Keratinocyte (primary cell): Measurements from ENCODE around the gene AOPEP. TPM values are rescaled to one million over a fixed set of nuclear protein-coding genes. Genes with fewer than 3 reads are reported as not detected.

Experiments used
- DNase-seq: peaks from one replicate; pipeline ENCODE4 v3.0.0-alpha.2; 2011; ENCODE audit warnings: low read depth, missing footprints, low spot score
- FAIRE-seq: peaks from 2 replicates; lab custom pipeline; 2011; peaks lifted over from hg19 to GRCh38; lab: Jason Lieb, UNC
- H2AFZ ChIP-seq: 2 replicates; pipeline ENCODE4 v1.6.0; 2012; ENCODE audit warnings: low read length, control low read depth, inconsistent platforms; ENCODE audit not compliant: control insufficient read depth
- H3K27ac ChIP-seq: 2 replicates; pipeline ENCODE4 v1.5.1; 2011; ENCODE audit warnings: low read length; ENCODE audit not compliant: control insufficient read depth, insufficient read depth
- H3K27me3 ChIP-seq: 3 replicates; pipeline ENCODE4 v1.6.0; 2011; ENCODE audit warnings: low read length; ENCODE audit not compliant: control insufficient read depth, insufficient read depth; ENCODE audit errors: extremely low read depth
- H3K36me3 ChIP-seq, 2 experiments: 2 replicates in 1 of 2; 3 replicates in 1 of 2; pipeline ENCODE4 v1.5.1; 2011; ENCODE audit warnings: low read length in 2 of 2, mild to moderate bottlenecking in 1 of 2; ENCODE audit not compliant: control insufficient read depth in 2 of 2, insufficient read depth in 2 of 2; ENCODE audit errors: extremely low read depth in 1 of 2
- H3K4me1 ChIP-seq: 3 replicates; pipeline ENCODE4 v1.5.1; 2011; ENCODE audit warnings: low read length; ENCODE audit not compliant: control insufficient read depth, insufficient read depth; ENCODE audit errors: extremely low read depth
- H3K4me2 ChIP-seq: 3 replicates; pipeline ENCODE4 v1.6.0; 2011; ENCODE audit warnings: low read depth, low read length; ENCODE audit not compliant: control insufficient read depth, insufficient read depth; ENCODE audit errors: extremely low read depth
- H3K4me3 ChIP-seq, 3 experiments: fragments of 200-600 bp in 1 of 3; sonication (generic) in 1 of 3; 2 replicates in 2 of 3; 3 replicates in 1 of 3; pipeline ENCODE4 v1.5.1; 2011 to 2016; ENCODE audit warnings: low read length in 3 of 3, mild to moderate bottlenecking in 3 of 3, control low read depth in 2 of 3, inconsistent platforms in 1 of 3, low read depth in 1 of 3, mixed read lengths in 1 of 3, mixed run types in 1 of 3, moderate library complexity in 1 of 3; ENCODE audit not compliant: control insufficient read depth in 2 of 3, insufficient read depth in 2 of 3; ENCODE audit errors: extremely low read depth in 1 of 3
- H3K79me2 ChIP-seq: 2 replicates; pipeline ENCODE4 v1.6.0; 2012; ENCODE audit warnings: low read length; ENCODE audit not compliant: control insufficient read depth, insufficient read depth
- H3K9ac ChIP-seq: 3 replicates; pipeline ENCODE4 v1.6.0; 2011; ENCODE audit warnings: low read length; ENCODE audit not compliant: control insufficient read depth, insufficient read depth; ENCODE audit errors: extremely low read depth
- H3K9me1 ChIP-seq: 3 replicates; pipeline ENCODE4 v1.6.0; 2011; ENCODE audit warnings: low read length; ENCODE audit not compliant: control insufficient read depth, insufficient read depth; ENCODE audit errors: extremely low read depth
- H3K9me3 ChIP-seq: 2 replicates; pipeline ENCODE4 v1.5.1; 2012; ENCODE audit warnings: low read depth, low read length; ENCODE audit not compliant: control insufficient read depth
- H4K20me1 ChIP-seq: 3 replicates; pipeline ENCODE4 v1.6.0; 2011; ENCODE audit warnings: low read length; ENCODE audit not compliant: control insufficient read depth, insufficient read depth; ENCODE audit errors: extremely low read depth
- EZH2 ChIP-seq: IDR thresholded peaks from one replicate; pipeline ENCODE4 v1.6.1; 2012; ENCODE audit warnings: inconsistent platforms, mild to moderate bottlenecking, low read length, moderate library complexity
- dilution Hi-C: fragments of 300-500 bp; cut with MboI; formaldehyde crosslinking; loops from one replicate; pipeline ENCODE4 v1.7.0; 2020; ENCODE audit warnings: low sequenced_read_pairs; ENCODE audit not compliant: extremely low pct_ligation_motif_present
- polyA plus RNA-seq, 5 experiments: library from polyadenylated mRNA; depleted of rRNA in 3 of 5; stranded (reverse) in 3 of 5; stranded (forward) in 1 of 5; unstranded in 1 of 5; fragments of >200 nt; gene quantifications; 1 replicate in 1 of 5; 2 replicates in 3 of 5; 3 replicates in 1 of 5; pipeline versions ENCODE4 v1.2.1 to v1.2.3, GENCODE V29; 2011 to 2012; ENCODE audit warnings: missing spikeins in 2 of 5, low read depth in 1 of 5, low replicate concordance in 1 of 5
- TF ChIP-seq, protein P1 (sequence below), 3 experiments: IDR thresholded peaks in 1 of 3; conservative IDR thresholded peaks in 1 of 3; optimal IDR thresholded peaks in 1 of 3; 2 replicates in 2 of 3; 3 replicates in 1 of 3; pipeline versions ENCODE3 to v1.5.1; 2011; ENCODE audit warnings: low read length in 3 of 3, mild to moderate bottlenecking in 3 of 3, moderate library complexity in 2 of 3, control low read depth in 1 of 3, inconsistent platforms in 1 of 3; ENCODE audit not compliant: insufficient read depth in 2 of 3; ENCODE audit errors: extremely low read depth in 1 of 3

The AOPEP gene
- polyA plus RNA-seq, 1 donor (not counting 4 experiments of a cell fraction or from before 2014, with no cell fraction given) = 27.0 TPM

DNA sequence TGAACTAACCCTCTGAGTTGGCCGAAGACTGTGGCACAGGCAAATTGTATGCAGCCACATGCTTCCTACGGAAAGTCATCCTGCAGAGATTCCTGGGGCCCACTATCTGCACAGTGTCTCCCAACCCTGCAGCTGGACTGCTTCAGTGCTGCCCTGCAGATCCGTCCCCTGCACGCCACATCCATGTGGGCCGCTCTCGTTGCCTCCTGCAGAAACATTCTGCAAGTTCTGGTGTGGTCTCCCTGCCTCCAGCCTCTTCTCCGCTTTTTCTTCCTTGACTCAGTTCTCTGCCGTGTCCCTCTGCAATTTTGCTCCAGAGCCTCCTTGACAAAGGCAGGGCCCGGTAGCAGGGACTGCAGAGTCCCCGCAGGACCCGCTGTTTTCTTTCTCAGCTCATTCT is 249.0 kb downstream of the AOPEP start:
- Histone ChIP-seq H3K9ac (no peak overlapping the region), H3K27ac (no peak overlapping the region), H3K4me2 (no peak overlapping the region), H3K79me2 (no peaks in the 10 kb centered on the region), H3K4me1 (no peaks in the 10 kb centered on the region), H3K9me3 (no peaks in the 10 kb centered on the region), H4K20me1 (no peaks in the 10 kb centered on the region), H3K9me1 (no peaks in the 10 kb centered on the region), H2AFZ (no peak overlapping the region), H3K27me3 (no peaks in the 10 kb centered on the region), H3K4me3 (no peak overlapping the region), H3K36me3 (no peaks in the 10 kb centered on the region)
- FAIRE-seq = no peak
- TF ChIP-seq, protein P1, sequence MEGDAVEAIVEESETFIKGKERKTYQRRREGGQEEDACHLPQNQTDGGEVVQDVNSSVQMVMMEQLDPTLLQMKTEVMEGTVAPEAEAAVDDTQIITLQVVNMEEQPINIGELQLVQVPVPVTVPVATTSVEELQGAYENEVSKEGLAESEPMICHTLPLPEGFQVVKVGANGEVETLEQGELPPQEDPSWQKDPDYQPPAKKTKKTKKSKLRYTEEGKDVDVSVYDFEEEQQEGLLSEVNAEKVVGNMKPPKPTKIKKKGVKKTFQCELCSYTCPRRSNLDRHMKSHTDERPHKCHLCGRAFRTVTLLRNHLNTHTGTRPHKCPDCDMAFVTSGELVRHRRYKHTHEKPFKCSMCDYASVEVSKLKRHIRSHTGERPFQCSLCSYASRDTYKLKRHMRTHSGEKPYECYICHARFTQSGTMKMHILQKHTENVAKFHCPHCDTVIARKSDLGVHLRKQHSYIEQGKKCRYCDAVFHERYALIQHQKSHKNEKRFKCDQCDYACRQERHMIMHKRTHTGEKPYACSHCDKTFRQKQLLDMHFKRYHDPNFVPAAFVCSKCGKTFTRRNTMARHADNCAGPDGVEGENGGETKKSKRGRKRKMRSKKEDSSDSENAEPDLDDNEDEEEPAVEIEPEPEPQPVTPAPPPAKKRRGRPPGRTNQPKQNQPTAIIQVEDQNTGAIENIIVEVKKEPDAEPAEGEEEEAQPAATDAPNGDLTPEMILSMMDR (optimal IDR thresholded peaks at IDR 0.05 in 1 of 3, IDR thresholded peaks at IDR 0.05 in 1 of 3, conservative IDR thresholded peaks at IDR 0.05 in 1 of 3; ENCODE audit: extremely low read depth in 1 of 3, insufficient read depth in 2 of 3, low read length in 3 of 3) = no peak
- TF ChIP-seq EZH2 = no peak
- dilution Hi-C loops = no loop called here
- no peak for DNase-seq

DNA sequence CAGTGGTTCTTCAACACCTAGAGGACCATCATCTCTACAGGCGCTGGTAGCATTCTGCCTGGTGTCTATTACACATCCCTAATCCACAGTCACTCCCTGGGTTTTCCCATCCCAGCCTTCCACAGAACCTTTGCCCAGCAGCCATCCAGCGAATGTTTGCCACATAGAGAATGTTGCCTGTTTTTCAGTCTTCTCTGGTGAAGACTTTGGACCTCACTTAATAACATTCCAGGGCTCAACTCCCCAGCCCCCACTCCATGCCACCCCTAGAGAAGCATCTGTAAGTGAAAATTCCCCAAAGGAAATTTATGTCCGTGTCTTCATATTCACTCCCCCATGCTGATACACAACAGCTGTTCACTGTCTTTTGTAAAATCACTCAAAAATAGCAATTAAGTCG is 249.6 kb downstream of the AOPEP start:
- H3K4me2 ChIP-seq = no peak overlapping the region
- no peak overlapping the region for H3K4me3 ChIP-seq
- no peaks in the 10 kb centered on the region for H3K27me3 ChIP-seq
- dilution Hi-C loops = no loop called here
- TF ChIP-seq EZH2 = no peak
- TF ChIP-seq, protein P1 (optimal IDR thresholded peaks at IDR 0.05 in 1 of 3, IDR thresholded peaks at IDR 0.05 in 1 of 3, conservative IDR thresholded peaks at IDR 0.05 in 1 of 3; ENCODE audit: extremely low read depth in 1 of 3, insufficient read depth in 2 of 3, low read length in 3 of 3) = no peak
- H3K27ac ChIP-seq = no peak overlapping the region
- DNase-seq = no peak
- no peaks in the 10 kb centered on the region for H3K36me3 ChIP-seq
- no peak for FAIRE-seq
- no peak overlapping the region for H3K9ac ChIP-seq
- no peaks in the 10 kb centered on the region for H3K9me3 ChIP-seq
- no peaks in the 10 kb centered on the region for H3K79me2 ChIP-seq
- H4K20me1 ChIP-seq = no peaks in the 10 kb centered on the region
- no peaks in the 10 kb centered on the region for H3K4me1 ChIP-seq
- no peaks in the 10 kb centered on the region for H3K9me1 ChIP-seq
- no peak overlapping the region for H2AFZ ChIP-seq
